Activated naive CD8-positive, alpha-beta T cell (primary cell): ENCODE measurements around the gene EYA4.

Experiments
- H3K27ac Mint-ChIP-seq: one replicate; pipeline ENCODE4 v1.8.0; 2021; ENCODE audit warnings: mixed read lengths
- H3K27me3 Mint-ChIP-seq: one replicate; pipeline ENCODE4 v1.8.0; 2021; ENCODE audit warnings: mixed read lengths
- H3K36me3 Mint-ChIP-seq: one replicate; pipeline ENCODE4 v1.8.0; 2021; ENCODE audit warnings: mixed read lengths
- H3K4me1 Mint-ChIP-seq: one replicate; pipeline ENCODE4 v1.8.0; 2021; ENCODE audit warnings: low read depth, mixed read lengths
- H3K4me3 Mint-ChIP-seq: one replicate; pipeline ENCODE4 v1.8.0; 2021; ENCODE audit warnings: mild to moderate bottlenecking, mixed read lengths
- H3K9me3 Mint-ChIP-seq: one replicate; pipeline ENCODE4 v1.8.0; 2021; ENCODE audit warnings: low read depth, mixed read lengths

EYA4 gene

GRCh38 chr6:133257545-133258105 is 16.5 kb downstream of the EYA4 start:
- Mint-ChIP-seq H3K27ac (no peak overlapping the region), H3K4me1 (no peaks in the 10 kb centered on the region), H3K27me3 (peaks cover 3% of the 10 kb centered on the region), H3K36me3 (no peaks in the 10 kb centered on the region), H3K9me3 (no peaks in the 10 kb centered on the region), H3K4me3 (no peak overlapping the region)

DNA sequence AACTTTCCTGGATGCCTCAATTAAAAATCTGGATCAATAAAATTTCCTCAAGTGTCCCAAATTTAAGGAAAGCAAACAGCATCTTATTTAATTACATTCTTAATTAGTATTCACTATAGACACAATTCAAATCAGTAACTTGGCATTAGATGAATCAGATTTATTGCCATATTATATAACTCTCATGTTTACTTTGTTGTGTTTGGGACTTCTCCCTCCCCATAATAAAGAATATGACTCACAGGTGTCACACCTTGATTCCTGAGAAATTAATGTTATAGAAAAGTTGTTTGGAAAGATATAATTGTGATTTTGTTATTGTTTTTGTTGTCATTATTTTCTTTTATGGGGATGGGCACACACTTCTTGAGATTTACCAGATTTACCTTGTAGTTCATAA is 18.4 kb downstream of the EYA4 start:
- Mint-ChIP-seq H3K27me3 (peaks cover 3% of the 10 kb centered on the region), H3K9me3 (no peaks in the 10 kb centered on the region), H3K36me3 (no peaks in the 10 kb centered on the region), H3K27ac (no peak overlapping the region), H3K4me3 (no peak overlapping the region), H3K4me1 (no peaks in the 10 kb centered on the region)

DNA sequence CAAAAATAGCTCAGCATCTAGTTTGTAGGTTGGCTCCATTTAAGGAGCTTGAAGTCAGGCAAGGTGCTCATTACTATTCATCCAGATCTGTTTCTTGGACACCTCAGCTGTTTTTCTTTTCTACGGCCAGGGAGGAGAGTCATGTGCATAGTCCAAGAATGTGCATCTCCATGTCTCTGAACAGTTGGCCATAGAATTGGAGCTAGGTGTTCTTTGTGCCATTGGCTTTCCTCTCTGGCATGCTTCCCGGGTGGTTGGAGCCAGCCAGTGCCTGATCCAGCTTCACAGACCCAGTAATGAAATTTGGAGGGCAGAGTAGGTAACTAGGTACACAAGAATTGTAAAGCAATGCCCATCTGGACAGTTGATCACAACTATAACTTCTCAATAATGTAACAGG is 21.6 kb downstream of the EYA4 start:
- H3K9me3 Mint-ChIP-seq: no peaks in the 10 kb centered on the region
- H3K36me3 Mint-ChIP-seq: no peaks in the 10 kb centered on the region
- no peaks in the 10 kb centered on the region for H3K4me1 Mint-ChIP-seq
- peaks cover 3% of the 10 kb centered on the region for H3K27me3 Mint-ChIP-seq
- H3K27ac Mint-ChIP-seq: no peak overlapping the region
- H3K4me3 Mint-ChIP-seq: no peak overlapping the region

DNA sequence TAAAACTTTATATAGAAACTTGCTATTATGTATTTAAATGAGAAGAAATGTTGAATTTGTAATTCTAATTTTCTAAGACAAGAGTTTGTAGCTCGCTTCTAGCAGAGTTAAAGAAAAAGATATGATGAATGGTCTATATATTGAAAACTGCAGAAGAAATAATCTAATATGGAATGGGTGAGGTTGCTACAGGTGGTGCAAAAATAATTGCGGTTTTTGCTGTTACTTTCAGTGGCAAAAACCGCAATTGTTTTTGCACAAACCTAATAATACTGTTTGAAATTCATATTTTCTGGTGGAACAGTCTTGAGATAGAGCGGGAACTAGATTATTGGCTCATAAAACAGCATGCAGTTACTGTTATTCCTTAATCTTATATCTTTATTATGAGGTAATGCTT is 23.9 kb downstream of the EYA4 start:
- Mint-ChIP-seq H3K27me3 (peaks cover 3% of the 10 kb centered on the region), H3K4me3 (no peak overlapping the region), H3K4me1 (no peaks in the 10 kb centered on the region), H3K27ac (no peak overlapping the region), H3K9me3 (no peaks in the 10 kb centered on the region), H3K36me3 (no peaks in the 10 kb centered on the region)

GRCh38 chr6:133266186-133266585 is 25.0 kb downstream of the EYA4 start:
- Mint-ChIP-seq H3K4me1 (no peaks in the 10 kb centered on the region), H3K36me3 (no peaks in the 10 kb centered on the region), H3K27ac (no peak overlapping the region), H3K9me3 (no peaks in the 10 kb centered on the region), H3K27me3 (no peaks in the 10 kb centered on the region), H3K4me3 (no peak overlapping the region)

DNA sequence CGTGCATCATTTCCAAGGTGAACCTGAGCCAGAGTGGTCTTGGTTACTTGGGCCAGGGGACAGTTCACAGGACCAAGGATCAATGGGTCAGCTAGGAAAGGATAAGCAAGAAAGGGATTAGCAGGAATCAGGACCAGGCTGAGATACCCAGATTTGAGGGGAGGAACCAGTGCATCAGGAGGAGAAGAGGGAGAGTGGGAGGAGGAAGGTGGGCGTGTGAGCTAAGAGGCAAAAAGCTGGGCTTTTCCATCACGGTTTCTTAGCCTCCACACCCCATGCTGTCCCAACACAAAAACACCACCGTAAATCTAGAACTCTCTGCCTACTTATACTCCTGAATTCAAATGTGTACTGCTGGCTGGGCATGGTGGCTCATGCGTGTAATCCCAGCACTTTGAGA is 27.5 kb downstream of the EYA4 start:
- Mint-ChIP-seq H3K4me1 (no peaks in the 10 kb centered on the region), H3K27ac (no peak overlapping the region), H3K9me3 (no peaks in the 10 kb centered on the region), H3K27me3 (no peaks in the 10 kb centered on the region), H3K4me3 (no peak overlapping the region), H3K36me3 (no peaks in the 10 kb centered on the region)

- H3K36me3 Mint-ChIP-seq: no peaks in the 10 kb centered on the region
- H3K27ac Mint-ChIP-seq: no peak overlapping the region
- no peaks in the 10 kb centered on the region for H3K27me3 Mint-ChIP-seq
- H3K4me1 Mint-ChIP-seq: no peaks in the 10 kb centered on the region
- H3K9me3 Mint-ChIP-seq: no peaks in the 10 kb centered on the region
- no peak overlapping the region for H3K4me3 Mint-ChIP-seq
Observed at GRCh38 chr6:133274813-133275212, 33.7 kb downstream of the EYA4 start.

DNA sequence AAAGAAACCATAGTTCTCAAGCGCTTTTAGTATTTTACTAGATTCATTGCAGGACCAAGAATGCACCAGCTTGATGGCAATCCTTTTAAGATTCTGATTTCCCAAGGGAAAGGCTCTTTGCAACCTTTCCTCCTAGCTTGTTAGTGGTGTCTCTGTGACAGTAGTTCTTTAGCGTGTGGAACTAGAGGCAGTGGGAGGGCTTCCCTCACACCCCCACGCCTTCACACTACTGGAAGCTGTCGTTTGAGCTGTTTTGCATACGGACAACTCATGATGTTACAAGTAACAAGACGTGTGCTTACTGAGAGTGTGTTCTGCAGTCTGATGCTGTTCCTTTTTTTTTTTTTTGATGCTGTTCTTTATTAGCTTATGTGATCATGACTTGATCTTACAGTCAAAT is 34.1 kb downstream of the EYA4 start:
- no peak overlapping the region for H3K27ac Mint-ChIP-seq
- H3K4me1 Mint-ChIP-seq: no peaks in the 10 kb centered on the region
- no peaks in the 10 kb centered on the region for H3K9me3 Mint-ChIP-seq
- no peak overlapping the region for H3K4me3 Mint-ChIP-seq
- H3K36me3 Mint-ChIP-seq: no peaks in the 10 kb centered on the region
- no peaks in the 10 kb centered on the region for H3K27me3 Mint-ChIP-seq

DNA sequence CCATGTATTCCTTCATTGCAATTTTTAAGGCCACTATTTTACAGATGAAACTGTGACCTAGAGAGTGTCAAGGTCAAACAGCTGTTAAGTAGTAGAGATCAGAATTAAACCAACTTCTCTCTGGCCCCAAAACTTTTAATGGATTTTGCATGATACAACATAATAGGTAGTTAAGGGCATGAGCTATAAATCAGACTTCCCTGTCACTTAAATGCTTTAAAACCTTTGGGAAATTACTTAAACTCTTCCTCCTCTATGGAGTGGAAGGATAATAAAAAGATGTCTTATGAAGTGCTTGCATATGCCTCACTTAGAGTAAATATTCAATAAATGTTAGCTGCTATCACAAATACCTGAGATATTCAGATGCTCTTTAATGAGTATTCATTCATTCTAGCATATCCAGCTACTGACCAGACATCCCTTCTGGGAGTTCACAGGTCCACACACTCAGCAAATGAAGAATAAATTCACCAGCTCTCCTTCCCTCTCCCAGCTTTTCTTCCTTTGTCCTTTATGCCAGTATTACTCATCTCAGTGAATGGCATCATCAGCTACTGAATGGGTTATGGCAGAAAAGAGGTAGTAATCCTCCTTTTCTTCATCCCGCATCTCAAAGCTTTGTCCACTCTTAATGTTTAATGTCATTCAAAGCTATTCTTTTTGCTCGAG is 36.2 kb downstream of the EYA4 start:
- Mint-ChIP-seq H3K9me3 (no peaks in the 10 kb centered on the region), H3K36me3 (no peaks in the 10 kb centered on the region), H3K27ac (no peak overlapping the region), H3K4me1 (no peaks in the 10 kb centered on the region), H3K4me3 (no peak overlapping the region), H3K27me3 (no peaks in the 10 kb centered on the region)

DNA sequence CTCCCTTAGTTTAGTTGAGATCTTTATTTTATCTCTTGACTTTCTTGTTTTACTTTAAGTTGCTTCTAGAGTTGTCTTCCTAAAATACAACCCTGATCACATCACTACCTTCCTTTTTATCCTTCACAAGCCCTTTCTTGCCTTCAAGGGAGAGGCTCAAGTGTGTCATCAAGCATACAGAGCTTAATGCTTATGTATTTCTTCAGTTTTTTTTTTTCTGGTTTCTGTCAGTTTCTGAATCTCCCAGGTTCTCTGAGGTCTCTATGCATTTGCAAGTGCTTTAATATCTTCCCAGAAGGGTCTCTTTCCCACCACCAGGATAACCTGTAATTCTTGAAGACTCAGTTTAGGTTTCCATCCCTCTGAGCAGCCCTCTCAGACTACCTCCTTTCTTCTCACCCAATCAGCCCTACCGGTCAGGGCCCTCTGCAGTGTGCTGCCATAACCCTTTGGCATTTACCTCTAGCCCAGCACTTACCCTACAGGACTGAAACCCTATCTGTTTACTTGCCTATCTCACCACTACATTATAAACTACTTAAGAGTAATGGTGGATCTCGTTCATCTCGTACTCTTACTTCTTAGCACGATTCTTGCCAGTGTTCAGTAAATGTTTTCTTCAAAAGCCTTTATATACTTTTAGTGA is 36.9 kb downstream of the EYA4 start:
- no peaks in the 10 kb centered on the region for H3K9me3 Mint-ChIP-seq
- H3K4me3 Mint-ChIP-seq: no peak overlapping the region
- H3K4me1 Mint-ChIP-seq: no peaks in the 10 kb centered on the region
- H3K27me3 Mint-ChIP-seq: no peaks in the 10 kb centered on the region
- H3K36me3 Mint-ChIP-seq: no peaks in the 10 kb centered on the region
- H3K27ac Mint-ChIP-seq: no peak overlapping the region

DNA sequence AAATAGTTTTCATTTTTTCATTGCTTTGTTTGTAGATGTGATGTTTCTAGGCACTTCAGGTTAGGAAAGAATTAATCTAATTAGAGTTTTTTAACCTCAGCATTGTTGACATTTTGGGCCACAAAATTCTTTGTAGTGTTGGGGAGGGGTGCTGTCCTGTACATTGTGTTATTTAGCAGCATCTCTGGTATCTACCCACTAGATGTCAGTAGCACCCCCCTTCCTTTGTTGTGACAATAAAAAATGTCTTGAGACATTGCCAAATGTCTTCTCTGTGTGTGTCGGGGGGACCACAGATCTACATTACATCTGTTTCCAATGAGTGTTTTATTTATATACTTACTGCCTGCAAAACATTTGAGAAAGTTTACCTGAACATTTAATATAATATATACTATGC is 45.6 kb downstream of the EYA4 start:
- Mint-ChIP-seq H3K27ac (no peak overlapping the region), H3K4me3 (no peak overlapping the region), H3K4me1 (no peaks in the 10 kb centered on the region), H3K36me3 (no peaks in the 10 kb centered on the region), H3K9me3 (no peaks in the 10 kb centered on the region), H3K27me3 (peaks cover 4% of the 10 kb centered on the region)

GRCh38 chr6:133288662-133289061 is 47.5 kb downstream of the EYA4 start:
- H3K27ac Mint-ChIP-seq: no peak overlapping the region
- H3K9me3 Mint-ChIP-seq: no peaks in the 10 kb centered on the region
- no peaks in the 10 kb centered on the region for H3K4me1 Mint-ChIP-seq
- no peaks in the 10 kb centered on the region for H3K36me3 Mint-ChIP-seq
- H3K4me3 Mint-ChIP-seq: no peak overlapping the region
- peaks cover 4% of the 10 kb centered on the region for H3K27me3 Mint-ChIP-seq

DNA sequence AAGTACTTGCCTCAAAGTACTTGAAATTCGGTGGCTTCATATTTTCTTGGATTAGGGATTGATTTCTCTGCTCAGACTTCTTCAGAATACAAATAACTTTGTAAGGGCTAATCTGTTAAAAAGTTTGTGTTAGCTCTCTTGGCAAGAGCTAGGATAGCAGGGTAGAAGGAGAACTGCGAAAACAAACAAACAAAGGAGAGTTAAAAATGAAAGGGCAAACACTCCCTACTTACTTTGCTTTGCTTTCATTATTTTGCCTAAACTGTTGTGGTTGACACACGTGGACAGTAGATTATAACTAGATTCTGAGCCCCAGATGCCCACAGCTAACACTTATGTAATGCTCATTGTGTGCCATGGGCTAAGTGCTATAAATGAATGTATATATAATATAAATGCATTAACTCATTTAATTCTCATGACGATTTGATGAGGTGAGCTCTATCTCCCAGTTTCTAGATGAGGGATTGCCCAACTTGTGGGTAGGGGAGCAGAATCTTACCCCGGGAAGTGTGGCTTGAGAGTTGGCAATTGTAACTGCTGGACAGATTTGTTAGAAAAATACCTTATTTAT is 48.7 kb downstream of the EYA4 start:
- Mint-ChIP-seq H3K27ac (no peak overlapping the region), H3K9me3 (no peaks in the 10 kb centered on the region)

DNA sequence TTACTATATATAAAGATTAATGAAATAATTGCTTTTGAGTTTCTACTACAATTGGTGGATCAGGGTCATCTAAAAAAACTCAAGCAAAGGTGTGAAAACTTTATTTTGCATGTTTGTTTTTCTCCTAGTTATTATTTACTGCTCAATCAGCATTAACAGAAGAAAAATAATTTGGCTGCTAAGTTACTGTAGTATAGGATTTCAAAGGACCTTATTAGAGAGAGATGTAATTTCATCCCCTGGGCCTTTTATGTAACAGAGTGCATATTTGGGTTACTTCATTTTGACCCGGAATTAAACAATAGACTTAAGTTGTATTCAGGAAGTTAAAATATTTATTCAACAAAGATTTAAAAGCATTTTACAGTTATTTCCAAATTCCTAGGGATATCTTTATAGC is 49.8 kb downstream of the EYA4 start:
- Mint-ChIP-seq H3K9me3 (no peaks in the 10 kb centered on the region), H3K4me1 (no peaks in the 10 kb centered on the region), H3K27me3 (no peaks in the 10 kb centered on the region), H3K27ac (no peak overlapping the region), H3K36me3 (no peaks in the 10 kb centered on the region), H3K4me3 (no peak overlapping the region)

More for the DNA sequence above, 48.7 kb downstream of the EYA4 start:
- no peaks in the 10 kb centered on the region for H3K4me1 Mint-ChIP-seq
- no peak overlapping the region for H3K4me3 Mint-ChIP-seq
- H3K36me3 Mint-ChIP-seq: no peaks in the 10 kb centered on the region
- peaks cover 2% of the 10 kb centered on the region for H3K27me3 Mint-ChIP-seq

DNA sequence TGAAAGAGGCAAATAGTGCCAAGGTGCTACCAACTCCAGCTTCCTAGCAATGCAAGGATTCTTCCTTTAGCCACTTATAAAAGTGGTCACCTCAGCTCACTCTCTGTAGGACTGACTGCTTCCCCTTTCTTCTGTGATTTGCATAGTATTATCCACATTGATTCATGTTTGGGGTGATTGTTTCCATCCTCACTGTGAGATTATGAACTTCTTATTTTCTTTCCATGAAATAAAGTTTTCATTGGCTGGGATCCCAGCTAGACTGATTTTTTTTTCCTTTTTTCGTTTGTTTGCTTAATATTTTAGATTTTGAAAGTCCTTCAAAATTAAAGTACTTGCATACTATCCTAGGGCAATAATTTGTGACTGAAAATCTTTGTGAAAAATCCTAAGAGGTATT is 50.5 kb downstream of the EYA4 start:
- Mint-ChIP-seq H3K27ac (no peak overlapping the region), H3K27me3 (no peaks in the 10 kb centered on the region), H3K4me1 (no peaks in the 10 kb centered on the region), H3K9me3 (no peaks in the 10 kb centered on the region), H3K4me3 (no peak overlapping the region), H3K36me3 (no peaks in the 10 kb centered on the region)
